Neural cell (in vitro differentiated cells): ENCODE data around the gene FOXK1. TPM values are rescaled to one million over a fixed set of nuclear protein-coding genes. Genes with fewer than 3 reads are reported as not detected.

Experiments used
- H2AFZ ChIP-seq: fragments of 200-600, 300-800 bp; sonication (generic), shearing (Covaris generic); 2 replicates; pipeline ENCODE4 v1.6.0; 2014; ENCODE audit warnings: low read depth, mild to moderate bottlenecking, antibody characterized with exemption, low read length, moderate library complexity
- H3F3A ChIP-seq: fragments of 200-600 bp; shearing (Covaris generic); 2 replicates; pipeline ENCODE4 v1.6.1; 2016; ENCODE audit warnings: mild to moderate bottlenecking, moderate library complexity, mixed read lengths, antibody characterized with exemption, low read length; ENCODE audit not compliant: insufficient read depth, poor library complexity, severe bottlenecking
- H3K27ac ChIP-seq: fragments of 200-600, 300-800 bp; sonication (generic), shearing (Covaris generic); 2 replicates; pipeline ENCODE4 v1.5.1; 2014; ENCODE audit warnings: mild to moderate bottlenecking, low read length, moderate library complexity
- H3K27me3 ChIP-seq: fragments of 300-800, 200-600 bp; sonication (generic), shearing (Covaris generic); 2 replicates; pipeline ENCODE4 v1.6.0; 2014; ENCODE audit warnings: mild to moderate bottlenecking, low read depth, low read length, moderate library complexity; ENCODE audit not compliant: insufficient read depth
- H3K36me3 ChIP-seq: fragments of 300-800, 200-600 bp; sonication (generic), shearing (Covaris generic); 2 replicates; pipeline ENCODE4 v1.5.1; 2014; ENCODE audit warnings: mild to moderate bottlenecking, antibody characterized with exemption, low read length, moderate library complexity; ENCODE audit not compliant: insufficient read depth
- H3K4me2 ChIP-seq: fragments of 300-800, 200-600 bp; sonication (generic), shearing (Covaris generic); 2 replicates; pipeline ENCODE4 v1.6.0; 2014; ENCODE audit warnings: mild to moderate bottlenecking, low read length
- H3K4me3 ChIP-seq: fragments of 300-800, 200-600 bp; sonication (generic), shearing (Covaris generic); 2 replicates; pipeline ENCODE4 v1.5.1; 2014; ENCODE audit warnings: mild to moderate bottlenecking, low read length, moderate library complexity
- H3K79me2 ChIP-seq: fragments of 200-600 bp; shearing (Covaris generic); replicated peaks from 2 replicates; pipeline ENCODE4 v1.6.0; 2014; ENCODE audit warnings: mild to moderate bottlenecking, low read length, moderate library complexity; ENCODE audit not compliant: insufficient read depth
- H3K9ac ChIP-seq: fragments of 300-800, 200-600 bp; sonication (generic), shearing (Covaris generic); 2 replicates; pipeline ENCODE4 v1.6.1; 2016; ENCODE audit warnings: mild to moderate bottlenecking, low read length, mixed read lengths
- H3K9me2 ChIP-seq: fragments of 200-600 bp; shearing (Covaris generic); 2 replicates; pipeline ENCODE4 v1.6.1; 2016; ENCODE audit warnings: mild to moderate bottlenecking, low read length, mixed read lengths; ENCODE audit not compliant: insufficient read depth
- H3K9me3 ChIP-seq: fragments of 200-600, 300-800 bp; sonication (generic), shearing (Covaris generic); 2 replicates; pipeline ENCODE4 v1.6.1; 2016; ENCODE audit warnings: mild to moderate bottlenecking, mixed run types, low read length, moderate library complexity, mixed read lengths
- H4K20me1 ChIP-seq: fragments of 200-600 bp; shearing (Covaris generic); 2 replicates; pipeline ENCODE4 v1.6.1; 2016; ENCODE audit warnings: mild to moderate bottlenecking, mixed run types; ENCODE audit not compliant: insufficient read depth
- EP300 ChIP-seq: fragments of 450-650 bp; conservative IDR thresholded peaks from 2 replicates; pipeline ENCODE4 v1.6.1; 2014; ENCODE audit warnings: antibody characterized with exemption, mild to moderate bottlenecking, moderate library complexity; ENCODE audit not compliant: poor library complexity, severe bottlenecking
- EZH2 ChIP-seq: fragments of 200-600, 300-800 bp; shearing (Covaris generic), sonication (generic); IDR thresholded peaks from 2 replicates; pipeline ENCODE4 v1.6.1; 2014; ENCODE audit warnings: antibody characterized with exemption, low read length, borderline replicate concordance, mild to moderate bottlenecking; ENCODE audit not compliant: insufficient read depth, poor library complexity, severe bottlenecking
- MXI1 ChIP-seq: fragments of 450-650 bp; conservative IDR thresholded peaks from 2 replicates; pipeline ENCODE4 v1.6.1; 2014; ENCODE audit warnings: antibody characterized with exemption, mild to moderate bottlenecking; ENCODE audit not compliant: poor library complexity, severe bottlenecking
- POLR2AphosphoS5 ChIP-seq: IDR thresholded peaks from 2 replicates; pipeline ENCODE4 v1.6.1; 2012
- RAD21 ChIP-seq: fragments of 450-650 bp; conservative IDR thresholded peaks from 2 replicates; pipeline ENCODE4 v1.6.1; 2014; ENCODE audit warnings: antibody characterized with exemption, mild to moderate bottlenecking, moderate library complexity
- SMC3 ChIP-seq: fragments of 450-650 bp; conservative IDR thresholded peaks from 2 replicates; pipeline ENCODE4 v1.6.1; 2014; ENCODE audit warnings: antibody characterized with exemption, mild to moderate bottlenecking, moderate library complexity; ENCODE audit not compliant: poor library complexity
- TAF1 ChIP-seq: IDR thresholded peaks from 2 replicates; pipeline ENCODE4 v1.6.1; 2012; ENCODE audit warnings: low read depth
- polyA plus RNA-seq: library from polyadenylated mRNA; depleted of rRNA; stranded (reverse); fragments of >200 nt; gene quantifications from 2 replicates; pipeline ENCODE4 v1.2.3, GENCODE V29; 2014
- TF ChIP-seq, protein P1 (sequence below): fragments of 450-650 bp; IDR thresholded peaks from 2 replicates; pipeline ENCODE4 v1.5.1; 2014; ENCODE audit warnings: antibody characterized with exemption, mild to moderate bottlenecking, moderate library complexity; ENCODE audit not compliant: poor library complexity, severe bottlenecking
- TF ChIP-seq, protein P2 (sequence below): IDR thresholded peaks from 2 replicates; pipeline ENCODE4 v1.6.1; 2012; ENCODE audit warnings: borderline replicate concordance

Gene FOXK1
- polyA plus RNA-seq, 1 donor from 2014 or later: 7.4 TPM

DNA sequence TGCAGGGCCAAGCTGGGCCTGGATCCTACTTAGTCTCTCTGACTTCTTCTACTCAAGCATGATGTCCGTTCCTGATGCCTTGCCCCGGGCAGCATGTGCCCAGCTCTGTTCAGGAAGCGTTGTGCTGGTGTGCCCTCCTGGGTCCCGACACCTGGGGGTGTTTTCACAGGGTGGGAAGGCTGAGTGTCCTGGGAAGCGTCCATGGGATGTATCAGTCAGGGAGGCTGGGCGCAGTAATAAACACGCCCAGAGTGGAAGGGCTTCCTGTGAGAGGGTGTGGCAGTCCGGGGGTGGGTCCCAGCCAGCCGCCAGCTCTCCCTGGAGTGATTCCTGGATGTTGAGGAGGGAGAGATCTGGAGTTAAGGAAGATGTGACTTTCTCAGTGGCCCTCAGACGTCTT is 29.0 kb downstream of the FOXK1 start:
- TF ChIP-seq SMC3 (no peak), RAD21 (no peak), TAF1 (no peak), POLR2AphosphoS5 (no peak), MXI1 (no peak), EP300 (no peak), EZH2 (no peak)
- TF ChIP-seq, protein P1, sequence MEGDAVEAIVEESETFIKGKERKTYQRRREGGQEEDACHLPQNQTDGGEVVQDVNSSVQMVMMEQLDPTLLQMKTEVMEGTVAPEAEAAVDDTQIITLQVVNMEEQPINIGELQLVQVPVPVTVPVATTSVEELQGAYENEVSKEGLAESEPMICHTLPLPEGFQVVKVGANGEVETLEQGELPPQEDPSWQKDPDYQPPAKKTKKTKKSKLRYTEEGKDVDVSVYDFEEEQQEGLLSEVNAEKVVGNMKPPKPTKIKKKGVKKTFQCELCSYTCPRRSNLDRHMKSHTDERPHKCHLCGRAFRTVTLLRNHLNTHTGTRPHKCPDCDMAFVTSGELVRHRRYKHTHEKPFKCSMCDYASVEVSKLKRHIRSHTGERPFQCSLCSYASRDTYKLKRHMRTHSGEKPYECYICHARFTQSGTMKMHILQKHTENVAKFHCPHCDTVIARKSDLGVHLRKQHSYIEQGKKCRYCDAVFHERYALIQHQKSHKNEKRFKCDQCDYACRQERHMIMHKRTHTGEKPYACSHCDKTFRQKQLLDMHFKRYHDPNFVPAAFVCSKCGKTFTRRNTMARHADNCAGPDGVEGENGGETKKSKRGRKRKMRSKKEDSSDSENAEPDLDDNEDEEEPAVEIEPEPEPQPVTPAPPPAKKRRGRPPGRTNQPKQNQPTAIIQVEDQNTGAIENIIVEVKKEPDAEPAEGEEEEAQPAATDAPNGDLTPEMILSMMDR: no peak
- TF ChIP-seq, protein P2, sequence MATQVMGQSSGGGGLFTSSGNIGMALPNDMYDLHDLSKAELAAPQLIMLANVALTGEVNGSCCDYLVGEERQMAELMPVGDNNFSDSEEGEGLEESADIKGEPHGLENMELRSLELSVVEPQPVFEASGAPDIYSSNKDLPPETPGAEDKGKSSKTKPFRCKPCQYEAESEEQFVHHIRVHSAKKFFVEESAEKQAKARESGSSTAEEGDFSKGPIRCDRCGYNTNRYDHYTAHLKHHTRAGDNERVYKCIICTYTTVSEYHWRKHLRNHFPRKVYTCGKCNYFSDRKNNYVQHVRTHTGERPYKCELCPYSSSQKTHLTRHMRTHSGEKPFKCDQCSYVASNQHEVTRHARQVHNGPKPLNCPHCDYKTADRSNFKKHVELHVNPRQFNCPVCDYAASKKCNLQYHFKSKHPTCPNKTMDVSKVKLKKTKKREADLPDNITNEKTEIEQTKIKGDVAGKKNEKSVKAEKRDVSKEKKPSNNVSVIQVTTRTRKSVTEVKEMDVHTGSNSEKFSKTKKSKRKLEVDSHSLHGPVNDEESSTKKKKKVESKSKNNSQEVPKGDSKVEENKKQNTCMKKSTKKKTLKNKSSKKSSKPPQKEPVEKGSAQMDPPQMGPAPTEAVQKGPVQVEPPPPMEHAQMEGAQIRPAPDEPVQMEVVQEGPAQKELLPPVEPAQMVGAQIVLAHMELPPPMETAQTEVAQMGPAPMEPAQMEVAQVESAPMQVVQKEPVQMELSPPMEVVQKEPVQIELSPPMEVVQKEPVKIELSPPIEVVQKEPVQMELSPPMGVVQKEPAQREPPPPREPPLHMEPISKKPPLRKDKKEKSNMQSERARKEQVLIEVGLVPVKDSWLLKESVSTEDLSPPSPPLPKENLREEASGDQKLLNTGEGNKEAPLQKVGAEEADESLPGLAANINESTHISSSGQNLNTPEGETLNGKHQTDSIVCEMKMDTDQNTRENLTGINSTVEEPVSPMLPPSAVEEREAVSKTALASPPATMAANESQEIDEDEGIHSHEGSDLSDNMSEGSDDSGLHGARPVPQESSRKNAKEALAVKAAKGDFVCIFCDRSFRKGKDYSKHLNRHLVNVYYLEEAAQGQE: no peak
- Histone ChIP-seq H3K27me3 (no peaks in the 10 kb centered on the region), H3K9me3 (no peaks in the 10 kb centered on the region), H3K79me2 (peaks cover 10% of the 10 kb centered on the region), H3F3A (no peaks in the 10 kb centered on the region), H4K20me1 (no peaks in the 10 kb centered on the region), H3K9me2 (no peaks in the 10 kb centered on the region), H2AFZ (no peak overlapping the region), H3K9ac (no peak overlapping the region), H3K36me3 (no peaks in the 10 kb centered on the region), H3K4me2 (no peak overlapping the region), H3K4me3 (no peak overlapping the region), H3K27ac (peak overlapping the region; percentile 71)

DNA sequence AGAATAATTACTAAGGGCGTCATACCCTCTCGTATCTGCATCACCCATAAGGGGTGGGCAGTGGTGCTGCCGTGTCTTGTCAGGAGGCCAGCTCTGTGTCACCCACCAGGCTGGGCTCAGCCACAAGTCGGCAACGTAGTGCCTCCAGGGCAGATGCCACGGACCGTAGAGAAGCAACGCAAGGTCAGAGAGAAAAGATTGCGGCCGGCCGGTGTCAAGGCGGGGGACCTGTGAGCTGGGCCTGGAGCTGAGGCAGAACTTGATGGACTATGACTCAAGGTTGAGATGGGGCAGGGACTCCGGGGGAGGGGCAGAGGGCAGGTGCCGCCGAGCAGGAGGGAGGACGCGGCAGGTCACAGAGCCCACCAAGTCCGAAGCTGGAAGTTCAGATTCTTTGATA is 29.5 kb downstream of the FOXK1 start:
- no peaks in the 10 kb centered on the region for H3F3A ChIP-seq
- H3K9me2 ChIP-seq: no peaks in the 10 kb centered on the region
- H3K27me3 ChIP-seq: no peaks in the 10 kb centered on the region
- H3K4me3 ChIP-seq: no peak overlapping the region
- TF ChIP-seq, protein P1: no peak
- TF ChIP-seq POLR2AphosphoS5: no peak
- TF ChIP-seq, protein P2: no peak
- no peak for TF ChIP-seq TAF1
- no peak for TF ChIP-seq MXI1
- no peak for TF ChIP-seq EP300
- TF ChIP-seq RAD21: no peak
- no peak for TF ChIP-seq EZH2
- TF ChIP-seq SMC3: no peak
- peak overlapping the region; percentile 71 for H3K27ac ChIP-seq
- H4K20me1 ChIP-seq: no peaks in the 10 kb centered on the region
- H3K79me2 ChIP-seq: peaks cover 14% of the 10 kb centered on the region
- H3K4me2 ChIP-seq: no peak overlapping the region
- no peak overlapping the region for H2AFZ ChIP-seq
- H3K36me3 ChIP-seq: no peaks in the 10 kb centered on the region
- H3K9ac ChIP-seq: no peak overlapping the region
- H3K9me3 ChIP-seq: no peaks in the 10 kb centered on the region
